H9 (cell line): ENCODE measurements around the gene POU2F1. TPM values are rescaled to one million over a fixed set of nuclear protein-coding genes. Genes with fewer than 3 reads are reported as not detected.

ENCODE experiments used
- DNase-seq: peaks from one replicate; pipeline ENCODE4 v3.0.0-alpha.2; 2017
- H2AFZ ChIP-seq: one replicate; pipeline ENCODE4 v1.6.1; 2013; ENCODE audit warnings: mild to moderate bottlenecking, low read length, control low read depth, moderate library complexity
- H2AK5ac ChIP-seq: 2 replicates; pipeline ENCODE4 v1.6.1; 2013; ENCODE audit warnings: low read length, control low read depth, mixed read lengths; ENCODE audit not compliant: insufficient read length
- H2BK120ac ChIP-seq: one replicate; pipeline ENCODE4 v1.6.1; 2013; ENCODE audit warnings: low read depth, mild to moderate bottlenecking, low read length, control low read depth, inconsistent platforms; ENCODE audit not compliant: poor library complexity, severe bottlenecking
- H2BK12ac ChIP-seq: 2 replicates; pipeline ENCODE4 v1.6.1; 2013; ENCODE audit warnings: low read length, control low read depth, mixed read lengths, low read depth; ENCODE audit not compliant: insufficient read length
- H2BK15ac ChIP-seq: 2 replicates; pipeline ENCODE4 v1.6.1; 2013; ENCODE audit warnings: low read depth, low read length, control low read depth
- H2BK20ac ChIP-seq: one replicate; pipeline ENCODE4 v1.6.1; 2013; ENCODE audit warnings: low read depth, mild to moderate bottlenecking, low read length, control low read depth, inconsistent platforms; ENCODE audit not compliant: poor library complexity, severe bottlenecking
- H2BK5ac ChIP-seq: 2 replicates; pipeline ENCODE4 v1.6.1; 2013; ENCODE audit warnings: low read length, control low read depth, mixed read lengths; ENCODE audit not compliant: insufficient read length
- H3K14ac ChIP-seq: 2 replicates; pipeline ENCODE4 v1.6.1; 2013; ENCODE audit warnings: low read length, control low read depth; ENCODE audit not compliant: insufficient read depth
- H3K18ac ChIP-seq: 2 replicates; pipeline ENCODE4 v1.6.1; 2013; ENCODE audit warnings: low read depth, mild to moderate bottlenecking, mixed read lengths, low read length, control low read depth; ENCODE audit not compliant: insufficient read length
- H3K23ac ChIP-seq: 2 replicates; pipeline ENCODE4 v1.6.1; 2013; ENCODE audit warnings: low read length, control low read depth, mixed read lengths, low read depth; ENCODE audit not compliant: insufficient read length
- H3K23me2 ChIP-seq: 2 replicates; pipeline ENCODE4 v1.6.1; 2013; ENCODE audit warnings: low read depth, mild to moderate bottlenecking, mixed read lengths, low read length, control low read depth; ENCODE audit not compliant: insufficient read length, poor library complexity, severe bottlenecking
- H3K27ac ChIP-seq: 2 replicates; pipeline ENCODE4 v1.5.1; 2013; ENCODE audit warnings: low read length, control low read depth, mixed read lengths, low read depth; ENCODE audit not compliant: insufficient read length
- H3K27me3 ChIP-seq: 2 replicates; pipeline ENCODE4 v1.6.1; 2013; ENCODE audit warnings: low read length, control low read depth, inconsistent platforms; ENCODE audit not compliant: insufficient read depth
- H3K4ac ChIP-seq: 2 replicates; pipeline ENCODE4 v1.6.1; 2013; ENCODE audit warnings: low read depth, mild to moderate bottlenecking, control low read depth, inconsistent platforms, low read length, moderate library complexity
- H3K4me1 ChIP-seq: 2 replicates; pipeline ENCODE4 v1.6.1; 2013; ENCODE audit warnings: low read length, control low read depth, inconsistent platforms; ENCODE audit not compliant: insufficient read depth
- H3K4me2 ChIP-seq: 2 replicates; pipeline ENCODE4 v1.6.1; 2013; ENCODE audit warnings: low read length, control low read depth, mixed read lengths; ENCODE audit not compliant: insufficient read length, insufficient read depth
- H3K56ac ChIP-seq: 2 replicates; pipeline ENCODE4 v1.6.1; 2013; ENCODE audit warnings: low read depth, mild to moderate bottlenecking, mixed read lengths, low read length, control low read depth; ENCODE audit not compliant: insufficient read length
- H3K79me1 ChIP-seq: 2 replicates; pipeline ENCODE4 v1.6.1; 2013; ENCODE audit warnings: low read depth, mild to moderate bottlenecking, moderate library complexity, low read length, control low read depth, inconsistent platforms; ENCODE audit not compliant: insufficient read depth, poor library complexity, severe bottlenecking
- H3K79me2 ChIP-seq: 2 replicates; pipeline ENCODE4 v1.6.1; 2013; ENCODE audit warnings: low read length, control low read depth, inconsistent platforms; ENCODE audit not compliant: insufficient read depth
- H3K9ac ChIP-seq: 2 replicates; pipeline ENCODE4 v1.6.1; 2013; ENCODE audit warnings: low read length, control low read depth, mixed read lengths; ENCODE audit not compliant: insufficient read length; ENCODE audit errors: extremely low read depth
- H3K9me3 ChIP-seq: one replicate; pipeline ENCODE4 v1.6.1; 2013; ENCODE audit warnings: low read depth, low read length, inconsistent platforms; ENCODE audit not compliant: control insufficient read depth
- H3T11ph ChIP-seq: one replicate; pipeline ENCODE4 v1.6.1; 2013; ENCODE audit warnings: mild to moderate bottlenecking, low read length, control low read depth, inconsistent platforms
- H4K20me1 ChIP-seq: one replicate; pipeline ENCODE4 v1.6.1; 2013; ENCODE audit not compliant: control insufficient read depth, insufficient read length, insufficient read depth
- H4K5ac ChIP-seq: 2 replicates; pipeline ENCODE4 v1.6.1; 2013; ENCODE audit warnings: low read depth, mild to moderate bottlenecking, mixed read lengths, low read length, control low read depth; ENCODE audit not compliant: insufficient read length
- H4K8ac ChIP-seq: replicated peaks from 2 replicates; pipeline ENCODE4 v1.6.1; 2013; ENCODE audit warnings: low read length, control low read depth, mixed read lengths, low read depth; ENCODE audit not compliant: insufficient read length
- H4K91ac ChIP-seq: 2 replicates; pipeline ENCODE4 v1.6.1; 2013; ENCODE audit warnings: low read depth, mild to moderate bottlenecking, moderate library complexity, mixed read lengths, low read length, control low read depth; ENCODE audit not compliant: insufficient read length
- H3K27ac Mint-ChIP-seq, 3 experiments: 2 replicates in 2 of 3; 3 replicates in 1 of 3; pipeline ENCODE4 v1.8.0; 2020 to 2021; ENCODE audit warnings: mixed read lengths in 3 of 3, mild to moderate bottlenecking in 1 of 3, moderate library complexity in 1 of 3
- H3K27me3 Mint-ChIP-seq: 2 replicates; pipeline ENCODE4 v1.8.0; 2021; ENCODE audit warnings: low read depth, mild to moderate bottlenecking, moderate library complexity, mixed read lengths
- H3K36me3 Mint-ChIP-seq, 3 experiments: 2 replicates in 2 of 3; 3 replicates in 1 of 3; pipeline ENCODE4 v1.8.0; 2020 to 2021; ENCODE audit warnings: low read depth in 3 of 3, mixed read lengths in 3 of 3; ENCODE audit not compliant: insufficient read depth in 1 of 3
- H3K4me1 Mint-ChIP-seq, 2 experiments: 2 replicates each; pipeline ENCODE4 v1.8.0; 2020; ENCODE audit warnings: mixed read lengths in 2 of 2
- H3K4me3 Mint-ChIP-seq, 2 experiments: 2 replicates in 1 of 2; 3 replicates in 1 of 2; pipeline ENCODE4 v1.8.0; 2020 to 2021; ENCODE audit warnings: mild to moderate bottlenecking in 2 of 2, mixed read lengths in 2 of 2, moderate library complexity in 1 of 2
- H3K9me3 Mint-ChIP-seq, 2 experiments: 2 replicates in 1 of 2; 3 replicates in 1 of 2; pipeline ENCODE4 v1.8.0; 2020; ENCODE audit warnings: mild to moderate bottlenecking in 2 of 2, mixed read lengths in 2 of 2, moderate library complexity in 1 of 2
- CTCF ChIP-seq: fragments of 200-600 bp; sonication (generic); conservative IDR thresholded peaks from 3 replicates; pipeline ENCODE4 v1.8.0; 2021; ENCODE audit warnings: antibody characterized with exemption, mild to moderate bottlenecking
- WGBS: extraction: QIAGEN DNeasy Blood & Tissue Kit; methylation state at CpG from one replicate; pipeline ENCODE4 v1.1.7; 2013; ENCODE audit warnings: missing lambda C conversion rate, low lambda C conversion rate, mixed read lengths; ENCODE audit not compliant: insufficient read length; ENCODE audit errors: extremely low coverage; 5-methylcytosine and 5-hydroxymethylcytosine counted together
- total RNA-seq: library from RNA; stranded (reverse); gene quantifications from 2 replicates; pipeline ENCODE4 v1.2.1, GENCODE V29; 2021

Gene POU2F1
- total RNA-seq, 1 experiment from 2014 or later, result 62.5 TPM

DNA sequence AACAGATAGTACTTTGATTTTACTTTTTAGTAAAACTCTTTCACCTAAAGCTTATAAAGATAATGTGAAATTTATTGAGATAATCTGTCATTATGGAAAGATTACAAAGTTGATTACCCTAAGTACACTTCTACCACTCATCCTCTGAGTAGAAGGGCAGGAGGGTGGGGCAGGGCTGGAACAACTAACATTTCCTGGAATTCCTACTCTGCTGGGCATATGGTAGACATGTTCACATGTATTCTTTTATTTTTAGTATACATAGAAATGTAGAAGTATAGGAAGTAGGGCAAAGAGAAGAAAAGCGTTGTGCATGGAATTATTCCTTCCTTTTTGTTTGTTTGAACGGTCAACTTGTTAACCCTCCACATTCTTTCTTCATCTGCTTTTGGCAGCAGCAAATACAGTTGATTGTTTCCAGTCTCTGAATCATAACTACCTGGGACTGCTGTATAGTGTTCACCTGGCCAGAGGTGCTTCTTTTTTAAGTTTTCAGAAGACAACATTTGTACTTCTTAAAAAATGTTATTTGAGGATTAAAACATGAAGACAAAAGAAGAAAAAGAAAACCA is 85.1 kb downstream of the POU2F1 start:
- H3K79me2 ChIP-seq, result peaks cover 2% of the 10 kb centered on the region; the same call in 1 of the 2 replicates
- 0 out of 7 replicates have a peak overlapping the region, but pooled peaks of 1 of the 3 experiments have one; percentile 19 for H3K27ac Mint-ChIP-seq

More for the DNA sequence above, 85.1 kb downstream of the POU2F1 start:
- H3K4me1 Mint-ChIP-seq, result peaks cover 16 to 31% of the 10 kb centered on the region in 2 experiments
- no peak overlapping the region for H3K4ac ChIP-seq
- no peak overlapping the region for H3K18ac ChIP-seq
- H3K4me3 Mint-ChIP-seq, result no peak overlapping the region
- no peak overlapping the region for H2BK120ac ChIP-seq
- TF ChIP-seq CTCF, result no peak
- no peaks in the 10 kb centered on the region for H3K23me2 ChIP-seq
- H3K27ac ChIP-seq, result no peak overlapping the region
- H3K4me1 ChIP-seq, result peaks cover 2% of the 10 kb centered on the region; the same call in 1 of the 2 replicates
- no peaks in the 10 kb centered on the region for H3K27me3 Mint-ChIP-seq
- no peak overlapping the region for H2BK15ac ChIP-seq
- no peaks in the 10 kb centered on the region for H3K9me3 Mint-ChIP-seq
- no peak overlapping the region for H3T11ph ChIP-seq
- no peak overlapping the region for H2BK20ac ChIP-seq
- H3K56ac ChIP-seq, result no peak overlapping the region
- H4K8ac ChIP-seq, result no peak overlapping the region
- no peak overlapping the region for H2BK12ac ChIP-seq
- WGBS, result no CpG with 5 or more reads among the region's 2 CpGs
- H3K27me3 ChIP-seq, result no peaks in the 10 kb centered on the region
- no peak overlapping the region for H3K9ac ChIP-seq
- no peaks in the 10 kb centered on the region for H3K9me3 ChIP-seq
- DNase-seq, result no peak
- no peak overlapping the region for H3K23ac ChIP-seq
- H2BK5ac ChIP-seq, result no peak overlapping the region
- no peak overlapping the region for H3K4me2 ChIP-seq
- H3K79me1 ChIP-seq, result peaks cover 9% of the 10 kb centered on the region
- no peak overlapping the region for H4K5ac ChIP-seq
- H2AFZ ChIP-seq, result no peak overlapping the region
- H4K91ac ChIP-seq, result no peak overlapping the region
- no peak overlapping the region for H3K14ac ChIP-seq
- no peaks in the 10 kb centered on the region for H4K20me1 ChIP-seq
- no peak overlapping the region for H2AK5ac ChIP-seq
- H3K36me3 Mint-ChIP-seq, result no peaks in the 10 kb centered on the region
